Astrocyte (in vitro differentiated cells and primary cell): ENCODE data around the gene CAPS2. TPM values are rescaled to one million over a fixed set of nuclear protein-coding genes. Genes with fewer than 3 reads are reported as not detected.

ENCODE experiments used
- DNase-seq: peaks from one replicate; pipeline ENCODE4 v3.0.0-alpha.2; 2010; ENCODE audit warnings: low read depth
- FAIRE-seq: peaks from 2 replicates; lab custom pipeline; 2011; peaks lifted over from hg19 to GRCh38; lab: Jason Lieb, UNC
- H2AFZ ChIP-seq: 2 replicates; pipeline ENCODE4 v1.6.0; 2012; ENCODE audit warnings: low read depth, low read length, inconsistent platforms
- H3K27ac ChIP-seq: 2 replicates; pipeline ENCODE4 v1.5.1; 2011; ENCODE audit warnings: low read depth, low read length, inconsistent platforms
- H3K27me3 ChIP-seq: 2 replicates; pipeline ENCODE4 v1.6.0; 2011; ENCODE audit warnings: low read length, inconsistent platforms; ENCODE audit not compliant: insufficient read depth
- H3K36me3 ChIP-seq: 2 replicates; pipeline ENCODE4 v1.5.1; 2011; ENCODE audit warnings: low read length, inconsistent platforms; ENCODE audit not compliant: insufficient read depth
- H3K4me1 ChIP-seq: 2 replicates; pipeline ENCODE4 v1.5.1; 2011; ENCODE audit warnings: low read length, inconsistent platforms; ENCODE audit not compliant: insufficient read depth
- H3K4me2 ChIP-seq: 2 replicates; pipeline ENCODE4 v1.6.0; 2012; ENCODE audit warnings: low read length, inconsistent platforms
- H3K4me3 ChIP-seq: 2 replicates; pipeline ENCODE4 v1.5.1; 2011; ENCODE audit warnings: low read depth, mild to moderate bottlenecking, low read length, inconsistent platforms; ENCODE audit not compliant: insufficient read depth
- H3K79me2 ChIP-seq: 2 replicates; pipeline ENCODE4 v1.6.0; 2012; ENCODE audit warnings: mild to moderate bottlenecking, low read length, inconsistent platforms; ENCODE audit not compliant: insufficient read depth
- H3K9ac ChIP-seq: 2 replicates; pipeline ENCODE4 v1.6.0; 2012; ENCODE audit warnings: mild to moderate bottlenecking, low read length, inconsistent platforms
- H3K9me3 ChIP-seq: 2 replicates; pipeline ENCODE4 v1.5.1; 2012; ENCODE audit warnings: low read depth, mild to moderate bottlenecking, low read length, inconsistent platforms; ENCODE audit not compliant: insufficient read depth
- H4K20me1 ChIP-seq: 2 replicates; pipeline ENCODE4 v1.6.0; 2012; ENCODE audit warnings: low read length, inconsistent platforms; ENCODE audit not compliant: insufficient read depth
- H3K27ac Mint-ChIP-seq: one replicate; pipeline ENCODE4 v1.8.0; 2021; ENCODE audit warnings: mild to moderate bottlenecking, mixed read lengths; ENCODE audit not compliant: unreplicated experiment
- H3K27me3 Mint-ChIP-seq: one replicate; pipeline ENCODE4 v1.8.0; 2021; ENCODE audit warnings: low read depth, mixed read lengths; ENCODE audit not compliant: unreplicated experiment
- H3K36me3 Mint-ChIP-seq: one replicate; pipeline ENCODE4 v1.8.0; 2021; ENCODE audit warnings: low read depth, mixed read lengths; ENCODE audit not compliant: unreplicated experiment
- H3K4me1 Mint-ChIP-seq: one replicate; pipeline ENCODE4 v1.8.0; 2021; ENCODE audit warnings: low read depth, mixed read lengths; ENCODE audit not compliant: unreplicated experiment
- H3K4me3 Mint-ChIP-seq: one replicate; pipeline ENCODE4 v1.8.0; 2021; ENCODE audit warnings: mild to moderate bottlenecking, moderate library complexity, mixed read lengths; ENCODE audit not compliant: unreplicated experiment
- H3K9me3 Mint-ChIP-seq: one replicate; pipeline ENCODE4 v1.8.0; 2021; ENCODE audit warnings: mild to moderate bottlenecking, mixed read lengths; ENCODE audit not compliant: unreplicated experiment
- CTCF ChIP-seq: IDR thresholded peaks from 2 replicates; pipeline ENCODE4 v1.5.1; 2011; ENCODE audit warnings: low read depth, mild to moderate bottlenecking, inconsistent platforms, low read length, moderate library complexity; ENCODE audit not compliant: insufficient read depth
- EZH2 ChIP-seq: IDR thresholded peaks from 2 replicates; pipeline ENCODE4 v1.6.1; 2012; ENCODE audit warnings: mild to moderate bottlenecking, low read length, inconsistent platforms; ENCODE audit not compliant: insufficient read depth
- total RNA-seq: library from RNA; stranded (reverse); gene quantifications from 2 replicates; pipeline ENCODE4 v1.2.1, GENCODE V29; 2021

CAPS2 gene
- total RNA-seq, 1 donor from 2014 or later = 3.1 TPM

DNA sequence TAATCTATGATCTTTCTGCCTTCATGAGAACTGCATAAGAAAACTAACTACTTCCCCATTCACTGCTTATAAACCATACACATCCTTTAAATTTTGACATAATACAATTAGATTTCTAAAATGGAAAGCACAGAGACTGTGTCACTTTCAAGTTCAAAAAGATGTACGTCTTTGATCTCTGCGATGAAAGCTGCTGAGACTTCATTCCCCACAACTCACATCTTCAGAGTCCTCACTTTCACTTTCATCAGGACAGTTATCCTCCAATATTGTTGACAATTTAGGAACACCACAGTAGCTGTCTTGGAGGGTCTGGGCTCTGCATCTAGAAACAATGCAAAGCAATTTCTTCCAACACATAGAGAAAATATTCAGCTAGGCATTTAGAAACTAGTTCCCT, 72.6 kb downstream of the CAPS2 start:
- Histone ChIP-seq H3K4me3 (no peak overlapping the region), H3K9ac (no peak overlapping the region), H3K4me2 (no peak overlapping the region), H3K27ac (no peak overlapping the region), H3K79me2 (no peaks in the 10 kb centered on the region), H3K36me3 (no peaks in the 10 kb centered on the region), H3K9me3 (no peaks in the 10 kb centered on the region), H2AFZ (no peak overlapping the region), H3K27me3 (no peaks in the 10 kb centered on the region), H3K4me1 (no peaks in the 10 kb centered on the region), H4K20me1 (no peaks in the 10 kb centered on the region)
- DNase-seq = no peak
- no peak for TF ChIP-seq CTCF
- TF ChIP-seq EZH2 = no peak
- Mint-ChIP-seq H3K36me3 (no peaks in the 10 kb centered on the region), H3K9me3 (no peaks in the 10 kb centered on the region), H3K27ac (no peak overlapping the region), H3K4me1 (peaks cover 6% of the 10 kb centered on the region), H3K27me3 (no peaks in the 10 kb centered on the region), H3K4me3 (no peak overlapping the region)
- FAIRE-seq = no peak

- H3K27ac Mint-ChIP-seq = no peak overlapping the region
- no peaks in the 10 kb centered on the region for H3K4me1 ChIP-seq
- H3K9me3 ChIP-seq = no peaks in the 10 kb centered on the region
- H3K4me1 Mint-ChIP-seq = no peaks in the 10 kb centered on the region
- no peaks in the 10 kb centered on the region for H4K20me1 ChIP-seq
- H3K4me3 Mint-ChIP-seq = no peak overlapping the region
- no peak for FAIRE-seq
- no peak for TF ChIP-seq EZH2
- TF ChIP-seq CTCF = no peak
- H3K27me3 Mint-ChIP-seq = no peaks in the 10 kb centered on the region
- H2AFZ ChIP-seq = no peak overlapping the region
- H3K36me3 ChIP-seq = no peaks in the 10 kb centered on the region
- H3K27ac ChIP-seq = no peak overlapping the region
- H3K27me3 ChIP-seq = no peaks in the 10 kb centered on the region
- H3K79me2 ChIP-seq = no peaks in the 10 kb centered on the region
- no peak overlapping the region for H3K9ac ChIP-seq
- H3K9me3 Mint-ChIP-seq = peaks cover 2% of the 10 kb centered on the region
- no peak overlapping the region for H3K4me2 ChIP-seq
- no peak for DNase-seq
- H3K4me3 ChIP-seq = no peak overlapping the region
- H3K36me3 Mint-ChIP-seq = no peaks in the 10 kb centered on the region
These were observed 85.0 kb downstream of the CAPS2 start for GRCh38 chr12:75245108-75245507.

GRCh38 chr12:75239987-75240386, 90.1 kb downstream of the CAPS2 start:
- no peak overlapping the region for H3K4me3 ChIP-seq
- FAIRE-seq = no peak
- no peak overlapping the region for H3K4me3 Mint-ChIP-seq
- H3K4me1 ChIP-seq = no peaks in the 10 kb centered on the region
- peaks cover 2% of the 10 kb centered on the region for H3K9me3 Mint-ChIP-seq
- no peaks in the 10 kb centered on the region for H3K36me3 ChIP-seq
- no peaks in the 10 kb centered on the region for H3K27me3 ChIP-seq
- H3K4me2 ChIP-seq = no peak overlapping the region
- peaks cover 3% of the 10 kb centered on the region for H3K4me1 Mint-ChIP-seq
- H3K27ac ChIP-seq = no peak overlapping the region
- no peaks in the 10 kb centered on the region for H3K79me2 ChIP-seq
- H3K27me3 Mint-ChIP-seq = no peaks in the 10 kb centered on the region
- H2AFZ ChIP-seq = no peak overlapping the region
- no peaks in the 10 kb centered on the region for H3K36me3 Mint-ChIP-seq
- no peak overlapping the region for H3K27ac Mint-ChIP-seq
- no peak for TF ChIP-seq EZH2
- TF ChIP-seq CTCF = no peak
- no peak overlapping the region for H3K9ac ChIP-seq
- H3K9me3 ChIP-seq = no peaks in the 10 kb centered on the region
- no peaks in the 10 kb centered on the region for H4K20me1 ChIP-seq
- DNase-seq = no peak
